Stimulated activated effector memory CD8-positive, alpha-beta T cell treated with anti-CD3 and anti-CD28 coated beads, Interleukin-12 subunit alpha, Interleukin-12 subunit beta, amount 100 ng/mL, for 72 hours (primary cell): ENCODE data around the gene RBFOX2.
"Not testable (repeated sequence)": the region's sequence is repeated elsewhere in the genome, so short reads cannot be mapped to it uniquely, and the experiment has no call there.

Experiments used
- ATAC-seq: fragments of 150-1000 bp; cut with Tn5 transposase; 2 replicates; pipeline ENCODE4 v1.10.0; 2021
- DNase-seq, 2 donors: peaks; one replicate each; pipeline ENCODE4 v3.0.0; 2021 to 2022; ENCODE audit warnings: low spot score in 2 of 2
- H3K27ac Mint-ChIP-seq: one replicate; pipeline ENCODE4 v1.8.0; 2022; ENCODE audit warnings: mild to moderate bottlenecking, mixed read lengths
- H3K36me3 Mint-ChIP-seq: one replicate; pipeline ENCODE4 v1.8.0; 2022; ENCODE audit warnings: mild to moderate bottlenecking, mixed read lengths
- H3K4me1 Mint-ChIP-seq: one replicate; pipeline ENCODE4 v1.8.0; 2022; ENCODE audit warnings: mixed read lengths
- H3K4me3 Mint-ChIP-seq: one replicate; pipeline ENCODE4 v1.8.0; 2022; ENCODE audit warnings: mild to moderate bottlenecking, mixed read lengths
- H3K9me3 Mint-ChIP-seq: one replicate; pipeline ENCODE4 v1.8.0; 2022; ENCODE audit warnings: mixed read lengths

Gene RBFOX2

DNA sequence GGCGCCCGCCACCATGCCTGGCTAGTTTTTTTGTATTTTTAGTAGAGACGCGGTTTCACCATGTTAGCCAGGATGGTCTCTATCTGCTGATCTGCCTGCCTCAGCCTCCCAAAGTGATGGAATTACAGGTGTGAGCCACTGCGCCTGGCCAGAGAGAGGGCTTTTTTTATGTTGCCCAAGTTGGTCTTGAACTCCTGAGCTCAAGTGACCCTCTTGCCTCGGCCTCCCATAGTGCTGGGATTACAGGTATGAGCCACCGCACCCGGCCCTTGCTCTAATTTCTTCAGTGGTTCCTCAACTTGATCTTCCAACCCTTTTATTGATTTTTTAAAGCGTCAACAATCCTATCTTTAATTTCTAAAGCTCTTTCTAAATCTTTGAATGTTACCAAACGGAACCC lies 25.8 kb upstream of the RBFOX2 start:
- not testable (repeated sequence) for H3K36me3 Mint-ChIP-seq, H3K4me3 Mint-ChIP-seq, H3K9me3 Mint-ChIP-seq, ATAC-seq, DNase-seq, H3K4me1 Mint-ChIP-seq
- H3K27ac Mint-ChIP-seq, result peak overlapping the region; percentile 58

DNA sequence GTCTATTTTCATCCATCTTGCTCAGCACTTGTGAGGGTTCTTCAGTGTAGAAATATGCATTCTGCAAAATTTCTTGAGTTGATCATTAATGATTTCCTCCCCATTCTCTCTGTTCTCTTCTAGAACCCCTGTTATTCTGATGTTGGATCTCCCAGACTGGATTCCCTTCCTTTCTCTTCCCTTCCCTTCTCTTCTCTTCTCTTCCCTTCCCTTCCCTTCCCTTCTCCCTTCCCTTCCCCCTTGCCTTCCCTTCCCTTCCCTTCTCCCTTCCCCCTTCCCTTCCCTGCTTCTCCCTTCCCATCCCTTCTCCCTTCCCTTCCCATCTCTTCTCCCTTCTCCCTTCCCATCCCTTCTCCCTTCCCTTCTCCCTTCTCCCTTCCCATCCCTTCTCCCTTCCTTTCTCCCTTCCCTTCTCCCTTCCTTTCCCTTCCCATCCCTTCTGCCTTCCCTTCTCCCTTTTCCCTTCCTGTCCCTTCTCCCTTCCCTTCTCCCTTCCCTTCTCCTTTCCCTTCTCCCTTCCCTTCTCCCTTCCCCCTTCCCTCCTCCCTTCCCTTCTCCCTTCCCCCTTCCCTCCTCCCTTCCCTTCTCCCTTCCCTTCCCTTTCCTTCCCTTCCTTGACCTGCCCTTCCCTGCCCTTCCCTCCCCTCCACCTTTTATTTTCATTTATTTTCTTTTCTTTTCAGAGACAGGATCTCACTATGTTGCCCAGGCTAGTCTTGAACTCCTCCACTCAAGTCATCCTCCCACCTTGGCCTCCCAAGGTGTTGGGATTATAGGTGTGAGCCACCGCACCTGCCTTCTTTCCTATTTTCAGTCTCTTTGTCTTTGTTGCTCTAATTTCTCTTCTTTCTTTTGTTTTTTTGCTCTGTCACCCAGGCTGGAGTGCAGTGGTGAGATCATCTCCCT lies 24.9 kb upstream of the RBFOX2 start:
- ATAC-seq, result no peak
- H3K27ac Mint-ChIP-seq, result peak overlapping the region; percentile 58
- H3K4me3 Mint-ChIP-seq, result no peak overlapping the region
- no peak for DNase-seq
- H3K9me3 Mint-ChIP-seq, result no peaks in the 10 kb centered on the region
- no peaks in the 10 kb centered on the region for H3K36me3 Mint-ChIP-seq
- peaks cover 9% of the 10 kb centered on the region for H3K4me1 Mint-ChIP-seq

DNA sequence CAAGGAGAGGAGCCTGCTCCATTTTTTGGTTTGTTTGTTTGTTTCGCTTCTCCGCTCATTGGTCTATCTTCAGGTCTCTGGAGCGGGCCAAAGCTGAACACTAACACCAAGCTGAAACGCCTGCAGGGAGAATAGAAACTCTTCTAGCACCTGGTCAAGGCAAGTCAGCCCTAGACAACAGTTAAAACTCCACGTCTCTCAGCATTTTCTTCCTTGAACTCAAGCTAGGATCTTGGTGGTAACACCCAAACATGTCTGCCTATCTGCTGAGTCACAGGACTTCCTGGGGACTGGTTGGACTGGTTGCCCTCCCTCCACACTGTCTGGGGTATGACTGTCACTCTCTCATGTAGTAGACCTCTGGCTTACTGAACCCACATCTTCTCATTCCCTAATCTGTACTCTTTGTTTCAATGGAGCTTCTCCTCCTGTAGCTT lies 23.9 kb upstream of the RBFOX2 start:
- Mint-ChIP-seq H3K9me3 (no peaks in the 10 kb centered on the region), H3K4me1 (peaks cover 9% of the 10 kb centered on the region), H3K36me3 (no peaks in the 10 kb centered on the region), H3K27ac (peak overlapping the region; percentile 72), H3K4me3 (no peak overlapping the region)
- ATAC-seq (peak; percentile 98), DNase-seq (peak in 1 of 2 donors; percentile 54)

DNA sequence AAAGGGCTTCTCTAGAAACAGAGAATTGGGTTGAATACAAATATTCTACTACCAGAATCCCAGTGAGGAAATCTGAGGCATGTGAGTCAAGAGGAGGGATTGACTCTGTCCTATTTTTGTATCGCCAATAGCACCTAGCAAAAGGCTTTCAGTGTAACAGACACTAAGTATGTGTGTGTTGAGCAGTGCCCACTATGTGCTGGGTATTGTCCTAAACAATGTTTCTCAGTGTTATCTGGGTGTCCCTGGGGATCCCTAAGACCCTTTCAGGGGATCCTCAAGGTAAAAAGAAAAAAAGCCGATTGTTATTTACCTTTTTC lies 21.0 kb upstream of the RBFOX2 start:
- no peaks in the 10 kb centered on the region for H3K36me3 Mint-ChIP-seq
- ATAC-seq (no peak), DNase-seq (no peak)
- no peak overlapping the region for H3K27ac Mint-ChIP-seq
- H3K4me3 Mint-ChIP-seq, result no peak overlapping the region
- no peaks in the 10 kb centered on the region for H3K9me3 Mint-ChIP-seq
- peaks cover 9% of the 10 kb centered on the region for H3K4me1 Mint-ChIP-seq

DNA sequence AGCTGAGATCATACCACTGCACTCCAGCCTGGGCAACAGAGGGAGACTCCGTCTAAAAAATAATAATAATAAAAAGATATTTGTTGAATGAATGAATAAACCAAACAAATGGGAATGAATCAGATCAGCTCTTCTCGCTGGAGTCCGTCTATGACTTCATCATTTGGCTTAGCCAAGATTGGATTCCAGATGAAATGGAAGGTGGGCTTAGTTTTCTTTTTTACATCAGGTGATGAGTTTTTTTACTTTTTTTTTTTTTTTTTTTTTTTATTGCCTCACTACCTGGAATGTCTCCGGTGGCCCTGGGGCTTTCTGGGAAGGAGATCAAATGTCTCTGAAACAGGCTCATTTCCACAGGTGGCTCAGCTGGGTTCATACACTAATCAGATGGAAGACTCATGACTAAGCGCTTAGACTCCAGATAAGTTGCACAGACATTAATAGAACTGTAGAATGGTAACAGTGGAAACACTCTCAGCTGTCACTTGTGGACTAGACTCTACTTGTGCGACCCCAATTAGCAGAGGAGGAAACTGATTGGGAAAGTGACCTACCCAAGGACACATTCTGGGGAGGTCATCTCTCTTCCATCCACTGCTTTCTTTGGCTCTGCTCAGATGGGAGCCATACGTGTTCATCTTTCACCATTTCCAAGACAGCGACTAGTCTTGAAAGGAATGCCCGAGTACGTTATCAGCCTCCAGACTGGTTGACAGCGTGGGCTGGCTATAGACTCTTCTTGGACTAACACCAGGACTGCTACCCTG lies 20.5 kb upstream of the RBFOX2 start:
- no peak overlapping the region for H3K4me3 Mint-ChIP-seq
- no peak overlapping the region for H3K27ac Mint-ChIP-seq
- H3K4me1 Mint-ChIP-seq, result peaks cover 9% of the 10 kb centered on the region
- ATAC-seq, result no peak
- no peaks in the 10 kb centered on the region for H3K36me3 Mint-ChIP-seq
- DNase-seq, result no peak
- no peaks in the 10 kb centered on the region for H3K9me3 Mint-ChIP-seq

DNA sequence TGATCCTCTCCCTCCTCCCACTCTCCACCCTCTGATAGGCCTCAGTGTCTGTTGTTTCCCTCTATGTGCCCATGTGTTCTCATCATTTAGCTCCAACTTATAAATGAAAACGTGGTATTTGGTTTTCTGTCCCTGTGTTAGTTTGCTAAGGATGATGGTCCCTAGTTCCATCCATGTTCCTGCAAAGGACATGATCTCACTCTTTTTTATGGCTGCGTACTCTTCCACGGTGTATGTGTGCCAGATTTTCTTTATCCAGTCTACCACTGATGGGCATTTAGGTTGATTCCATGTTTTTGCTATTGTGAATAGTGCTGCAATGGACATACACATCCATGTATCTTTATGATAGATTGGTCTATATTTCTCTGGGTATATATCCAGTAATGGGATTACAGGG lies 15.9 kb upstream of the RBFOX2 start:
- H3K36me3 Mint-ChIP-seq, H3K9me3 Mint-ChIP-seq, H3K4me3 Mint-ChIP-seq, H3K27ac Mint-ChIP-seq, DNase-seq, ATAC-seq, H3K4me1 Mint-ChIP-seq: not testable (repeated sequence)

DNA sequence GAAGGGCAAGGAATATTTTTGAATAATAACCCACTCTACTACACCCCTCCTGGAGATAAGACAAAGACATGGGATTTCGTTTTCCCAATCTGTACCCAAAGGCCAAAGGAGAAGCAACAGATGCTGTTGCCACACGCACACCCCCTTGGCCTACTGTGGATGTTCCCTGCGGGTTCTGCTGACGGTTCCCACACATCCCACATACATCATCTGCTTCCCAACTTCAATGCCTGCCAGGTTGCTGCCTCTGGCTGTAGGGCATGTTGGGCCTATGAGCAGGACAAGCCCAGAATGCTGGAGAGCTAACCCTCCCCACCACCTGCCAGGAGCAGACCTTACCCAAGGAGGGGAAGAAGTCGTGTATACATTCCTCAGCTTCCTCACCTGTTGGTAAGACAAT lies 13.6 kb upstream of the RBFOX2 start:
- Mint-ChIP-seq H3K27ac (no peak overlapping the region), H3K9me3 (no peaks in the 10 kb centered on the region), H3K36me3 (no peaks in the 10 kb centered on the region), H3K4me3 (no peak overlapping the region), H3K4me1 (no peaks in the 10 kb centered on the region)
- no peak for DNase-seq
- no peak for ATAC-seq

DNA sequence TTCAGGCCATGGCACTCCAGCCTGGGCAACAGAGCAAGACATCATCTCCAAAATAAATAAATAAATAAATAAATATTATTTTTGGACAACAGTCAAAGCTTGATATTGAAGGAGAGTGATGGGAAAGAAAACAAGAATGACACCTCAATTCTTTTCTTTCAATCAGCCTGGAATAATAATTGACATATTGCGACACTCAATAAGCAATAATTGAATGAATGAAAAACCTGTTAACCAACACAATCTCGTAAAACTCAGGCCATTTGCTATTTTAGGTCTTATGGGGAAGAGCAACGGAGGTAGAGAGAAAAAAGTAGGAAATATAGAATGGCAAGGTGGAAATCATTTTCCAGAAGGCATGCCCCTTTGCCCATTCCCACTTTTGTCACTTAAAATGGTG lies 10.5 kb upstream of the RBFOX2 start:
- no peaks in the 10 kb centered on the region for H3K36me3 Mint-ChIP-seq
- ATAC-seq, result no peak
- H3K4me1 Mint-ChIP-seq, result no peaks in the 10 kb centered on the region

DNA sequence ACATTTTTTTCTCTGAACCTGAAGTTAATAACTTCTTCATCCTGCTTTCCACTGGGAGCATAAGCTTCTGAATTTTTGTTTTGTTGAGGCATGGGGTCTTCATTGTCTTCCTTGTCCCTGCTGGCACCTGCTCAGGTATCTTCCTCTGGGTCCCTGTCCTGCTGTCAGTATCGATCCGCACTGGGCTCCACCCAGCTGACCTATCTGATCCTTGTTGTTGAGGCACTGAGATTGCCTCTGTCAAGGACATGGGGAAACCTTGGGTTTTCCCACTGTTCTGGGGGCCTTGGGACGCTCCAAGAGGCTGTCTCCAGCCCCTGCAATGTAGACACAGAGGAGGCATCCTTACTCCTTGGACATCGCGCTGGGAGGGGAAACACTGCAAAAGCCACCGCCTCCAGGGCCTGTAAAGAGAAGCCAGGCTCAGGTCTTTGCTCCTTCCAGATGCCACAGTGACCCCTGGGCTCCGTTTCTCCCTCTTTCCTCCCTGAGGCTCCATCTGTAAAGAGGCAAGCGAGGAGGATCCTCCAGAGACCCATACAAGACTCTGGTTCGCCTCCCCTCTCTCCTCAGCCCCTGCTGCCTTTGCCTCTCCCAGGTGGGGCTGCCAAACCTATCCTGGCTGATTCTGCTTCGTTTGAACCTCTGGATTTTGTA lies 8.6 kb upstream of the RBFOX2 start:
- ATAC-seq, result no peak
- DNase-seq, result no peak
- no peaks in the 10 kb centered on the region for H3K9me3 Mint-ChIP-seq
- no peaks in the 10 kb centered on the region for H3K36me3 Mint-ChIP-seq
- H3K4me1 Mint-ChIP-seq, result no peaks in the 10 kb centered on the region
- no peak overlapping the region for H3K27ac Mint-ChIP-seq
- no peak overlapping the region for H3K4me3 Mint-ChIP-seq

More for the DNA sequence above, 10.5 kb upstream of the RBFOX2 start:
- Mint-ChIP-seq H3K4me3 (no peak overlapping the region), H3K9me3 (no peaks in the 10 kb centered on the region), H3K27ac (no peak overlapping the region)
- DNase-seq, result no peak

DNA sequence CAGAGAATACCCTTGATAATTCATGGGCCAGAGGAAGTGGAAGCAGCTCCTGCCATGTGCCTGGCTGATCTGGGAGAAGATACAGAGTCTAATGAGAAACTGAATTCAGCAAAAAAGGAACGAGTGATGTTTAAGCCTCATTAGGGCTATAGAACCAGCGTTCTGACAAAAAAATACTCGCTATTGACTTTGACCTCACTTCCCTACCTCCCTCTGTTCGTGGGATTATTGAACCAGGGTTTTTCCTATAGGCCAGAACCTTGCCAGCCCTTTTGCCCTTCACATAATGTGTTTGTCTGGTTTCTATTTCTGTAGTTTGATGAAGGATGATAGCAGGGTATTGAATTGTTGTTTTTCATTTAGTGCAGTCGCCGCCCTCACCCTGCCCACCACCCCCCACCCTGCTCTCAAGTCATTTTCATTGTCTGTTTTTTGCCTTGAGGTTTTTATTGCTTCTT lies 7.6 kb upstream of the RBFOX2 start:
- H3K4me3 Mint-ChIP-seq, result no peak overlapping the region
- H3K4me1 Mint-ChIP-seq, result no peaks in the 10 kb centered on the region
- H3K36me3 Mint-ChIP-seq, result no peaks in the 10 kb centered on the region
- no peak for ATAC-seq
- no peak overlapping the region for H3K27ac Mint-ChIP-seq
- no peaks in the 10 kb centered on the region for H3K9me3 Mint-ChIP-seq
- DNase-seq, result no peak

DNA sequence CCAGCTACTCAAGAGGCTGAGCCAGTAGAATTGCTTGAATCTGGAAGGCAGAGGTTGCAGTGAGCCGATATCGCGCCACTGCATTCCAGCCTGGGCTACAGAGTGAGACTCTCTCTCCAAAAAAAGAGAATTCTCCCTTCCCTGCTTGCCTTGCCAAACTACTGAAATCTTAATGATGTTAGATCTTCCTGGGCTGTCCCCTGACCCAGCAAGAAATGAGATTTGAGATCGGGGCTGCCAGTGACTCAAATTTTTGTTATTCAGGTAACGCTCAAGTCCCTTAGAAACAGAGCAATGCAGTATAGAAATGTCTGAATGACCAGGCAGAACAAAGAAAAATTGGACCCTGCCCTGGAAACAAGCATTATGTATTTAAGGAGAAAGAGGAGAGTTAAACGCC lies 4.0 kb upstream of the RBFOX2 start:
- peaks cover 13% of the 10 kb centered on the region for H3K4me1 Mint-ChIP-seq
- ATAC-seq, result no peak
- H3K4me3 Mint-ChIP-seq, result no peak overlapping the region
- H3K36me3 Mint-ChIP-seq, result no peaks in the 10 kb centered on the region
- H3K9me3 Mint-ChIP-seq, result no peaks in the 10 kb centered on the region
- no peak overlapping the region for H3K27ac Mint-ChIP-seq
- no peak for DNase-seq

DNA sequence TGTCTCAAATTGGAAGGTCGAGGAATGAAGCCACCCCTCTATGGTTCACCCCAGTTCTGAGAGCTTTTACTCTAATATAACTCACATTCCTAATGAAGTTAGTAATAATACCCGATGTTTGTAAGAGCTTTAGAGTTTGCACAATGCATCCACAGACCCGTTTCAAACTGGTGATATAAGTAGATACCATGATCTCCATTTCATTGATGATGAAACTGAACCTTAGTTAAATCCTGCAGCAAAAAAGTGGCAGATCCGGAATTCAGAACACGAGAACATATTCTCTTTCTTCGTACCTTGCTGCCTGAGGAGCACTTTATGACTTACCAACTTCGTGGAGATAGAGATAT lies 757 bp upstream of the RBFOX2 start:
- Mint-ChIP-seq H3K4me1 (peaks cover 17% of the 10 kb centered on the region), H3K36me3 (no peaks in the 10 kb centered on the region), H3K4me3 (peak overlapping the region; percentile 72), H3K9me3 (no peaks in the 10 kb centered on the region), H3K27ac (no peak overlapping the region)
- no peak for ATAC-seq
- DNase-seq, result no peak

DNA sequence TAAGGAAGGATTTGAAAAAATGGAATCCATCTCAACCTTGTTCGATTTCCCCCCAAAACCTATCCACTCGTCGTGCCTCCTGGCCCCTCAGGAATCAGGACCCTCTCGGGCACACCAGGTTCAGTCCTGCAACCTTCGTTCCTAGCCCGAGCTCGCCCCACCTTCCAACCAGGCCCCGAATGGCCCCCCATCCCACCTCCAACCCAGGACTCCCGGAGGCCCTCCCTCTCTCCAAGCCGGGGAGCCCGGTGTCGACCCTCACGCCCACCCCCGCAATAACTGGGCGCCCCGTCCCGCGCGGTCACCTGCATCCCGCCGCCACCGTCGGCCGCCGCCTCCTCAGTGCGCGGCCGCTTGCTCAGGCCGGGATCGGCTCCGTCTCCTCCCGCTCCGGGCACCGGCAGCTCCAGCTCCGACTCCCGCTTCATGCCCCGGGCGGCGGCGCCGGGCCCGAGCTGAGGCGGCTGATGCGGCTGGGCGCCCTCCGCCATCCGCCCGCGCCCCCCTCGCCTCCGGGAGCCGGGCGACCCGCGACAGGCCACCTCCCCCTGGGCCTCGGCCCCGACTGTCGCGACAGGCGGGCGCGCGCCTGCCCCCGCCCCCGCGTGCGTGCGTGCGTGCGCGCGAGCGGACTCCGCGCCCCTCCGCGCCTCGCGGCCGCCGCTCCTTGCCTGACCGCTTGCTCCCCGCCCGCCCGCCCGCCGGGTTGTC lies 534 bp downstream of the RBFOX2 start:
- peak overlapping the region; percentile 72 for H3K4me3 Mint-ChIP-seq
- no peaks in the 10 kb centered on the region for H3K9me3 Mint-ChIP-seq
- peak; percentile 54 for ATAC-seq
- no peaks in the 10 kb centered on the region for H3K36me3 Mint-ChIP-seq
- no peak overlapping the region for H3K27ac Mint-ChIP-seq
- DNase-seq, result peak; percentile 30 to 57
- peaks cover 23% of the 10 kb centered on the region for H3K4me1 Mint-ChIP-seq

DNA sequence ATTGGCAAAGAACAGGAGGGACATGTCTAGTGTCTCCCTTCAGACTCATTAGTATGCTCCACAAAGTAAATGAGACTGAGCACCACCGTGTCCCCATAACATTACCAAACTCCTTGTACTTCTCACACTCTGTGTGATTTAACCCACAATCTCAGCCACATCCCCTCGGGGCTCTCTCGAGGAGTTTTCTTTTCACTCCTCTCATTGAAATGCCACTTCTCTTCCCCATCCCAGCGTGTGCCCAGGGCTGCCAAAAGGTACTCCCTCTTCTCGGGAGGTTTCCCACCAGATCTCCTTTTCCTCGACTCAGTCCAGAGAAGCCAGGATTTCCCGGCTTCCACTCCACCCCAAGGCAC lies 1.1 kb downstream of the RBFOX2 start:
- no peak overlapping the region for H3K27ac Mint-ChIP-seq
- no peaks in the 10 kb centered on the region for H3K9me3 Mint-ChIP-seq
- H3K36me3 Mint-ChIP-seq, result no peaks in the 10 kb centered on the region
- H3K4me3 Mint-ChIP-seq, result peak overlapping the region; percentile 72
- H3K4me1 Mint-ChIP-seq, result peaks cover 23% of the 10 kb centered on the region
- DNase-seq (peak in 1 of 2 donors; percentile 51), ATAC-seq (peak; percentile 33)

DNA sequence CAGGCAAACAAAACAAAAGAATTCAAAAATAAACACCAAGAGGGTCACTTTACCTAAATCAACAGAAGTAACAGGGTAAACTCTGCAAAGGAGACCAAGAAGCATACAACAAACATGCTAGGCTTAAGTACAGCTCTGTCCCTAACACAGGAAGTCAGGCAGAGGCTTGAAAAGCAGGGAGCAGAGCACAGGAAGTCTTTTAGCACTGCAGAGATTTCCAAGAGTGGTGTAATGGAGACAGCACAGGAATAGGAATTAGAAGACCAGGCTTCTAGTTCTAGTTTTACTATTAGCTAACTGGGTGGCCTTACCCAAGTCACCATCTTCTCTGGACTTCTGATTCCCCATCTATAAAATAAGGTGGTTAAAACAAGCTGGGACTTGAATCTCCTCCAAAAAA lies 1.9 kb downstream of the RBFOX2 start:
- peaks cover 27% of the 10 kb centered on the region for H3K4me1 Mint-ChIP-seq
- DNase-seq (no peak), ATAC-seq (no peak)
- no peaks in the 10 kb centered on the region for H3K36me3 Mint-ChIP-seq
- no peak overlapping the region for H3K27ac Mint-ChIP-seq
- H3K4me3 Mint-ChIP-seq, result no peak overlapping the region
- H3K9me3 Mint-ChIP-seq, result no peaks in the 10 kb centered on the region
